Activated CD8-positive, alpha-beta T cell treated with anti-CD3 and anti-CD28 coated beads for 36 hours (primary cell): Measurements from ENCODE around the gene APBA3. TPM values are rescaled to one million over a fixed set of nuclear protein-coding genes. Genes with fewer than 3 reads are reported as not detected.
A peak's percentile ranks its signal among the peaks of the same experiment; 100 is the strongest.
"Not testable (repeated sequence)": the region's sequence is repeated elsewhere in the genome, so short reads cannot be mapped to it uniquely, and the experiment has no call there.

ENCODE experiments used
- ATAC-seq: fragments of 200-7000 bp; cut with Tn5 transposase; one replicate; pipeline ENCODE4 v1.10.0; 2021; ENCODE audit warnings: mild to moderate bottlenecking, moderate library complexity
- CTCF ChIA-PET: fragments of 350-600 bp; sonication (Branson Sonifier 250); formaldehyde crosslinking; loops from one replicate; lab custom pipeline; 2021; ENCODE audit warnings: antibody characterized with exemption; lab: Charles Lee
- POLR2A ChIA-PET: fragments of 350-600 bp; sonication (Branson Sonifier 250); formaldehyde crosslinking; loops from one replicate; lab custom pipeline; 2021; ENCODE audit warnings: antibody characterized with exemption; lab: Charles Lee
- DNase-seq: peaks from one replicate; pipeline ENCODE4 v3.0.0-alpha.2; 2020
- H3K27ac Mint-ChIP-seq: one replicate; pipeline ENCODE4 v1.8.0; 2021; ENCODE audit warnings: mild to moderate bottlenecking, mixed read lengths
- H3K27me3 Mint-ChIP-seq: one replicate; pipeline ENCODE4 v1.8.0; 2021; ENCODE audit warnings: mixed read lengths
- H3K36me3 Mint-ChIP-seq: one replicate; pipeline ENCODE4 v1.8.0; 2021; ENCODE audit warnings: low read depth, mixed read lengths
- H3K4me1 Mint-ChIP-seq: one replicate; pipeline ENCODE4 v1.8.0; 2021; ENCODE audit warnings: low read depth, mixed read lengths
- H3K4me3 Mint-ChIP-seq: one replicate; pipeline ENCODE4 v1.8.0; 2021; ENCODE audit warnings: mild to moderate bottlenecking, moderate library complexity, mixed read lengths
- H3K9me3 Mint-ChIP-seq: one replicate; pipeline ENCODE4 v1.8.0; 2021; ENCODE audit warnings: mixed read lengths
- intact Hi-C: fragments of 100-400 bp; cut with micrococcal nuclease; formaldehyde crosslinking; loops from one replicate; pipeline ENCODE4 v1.10.0; 2022
- total RNA-seq, 2 experiments: library from RNA; stranded (reverse); gene quantifications; one replicate each; pipeline ENCODE4 v1.2.3, GENCODE V29; 2021
- TF ChIP-seq, protein P1 (sequence below): fragments of 200-600 bp; IDR thresholded peaks from one replicate; pipeline ENCODE4 v1.8.0; 2022; ENCODE audit warnings: antibody characterized with exemption, mild to moderate bottlenecking

Gene APBA3
- total RNA-seq, 2 experiments from 2014 or later: 28.0 to 29.1 TPM

- no peaks in the 10 kb centered on the region for H3K27me3 Mint-ChIP-seq
- ChIA-PET CTCF (no interaction called here), POLR2A (no interaction called here)
- H3K4me1 Mint-ChIP-seq: peaks cover 14% of the 10 kb centered on the region
- ATAC-seq: no peak
- no peaks in the 10 kb centered on the region for H3K9me3 Mint-ChIP-seq
- TF ChIP-seq, protein P1, sequence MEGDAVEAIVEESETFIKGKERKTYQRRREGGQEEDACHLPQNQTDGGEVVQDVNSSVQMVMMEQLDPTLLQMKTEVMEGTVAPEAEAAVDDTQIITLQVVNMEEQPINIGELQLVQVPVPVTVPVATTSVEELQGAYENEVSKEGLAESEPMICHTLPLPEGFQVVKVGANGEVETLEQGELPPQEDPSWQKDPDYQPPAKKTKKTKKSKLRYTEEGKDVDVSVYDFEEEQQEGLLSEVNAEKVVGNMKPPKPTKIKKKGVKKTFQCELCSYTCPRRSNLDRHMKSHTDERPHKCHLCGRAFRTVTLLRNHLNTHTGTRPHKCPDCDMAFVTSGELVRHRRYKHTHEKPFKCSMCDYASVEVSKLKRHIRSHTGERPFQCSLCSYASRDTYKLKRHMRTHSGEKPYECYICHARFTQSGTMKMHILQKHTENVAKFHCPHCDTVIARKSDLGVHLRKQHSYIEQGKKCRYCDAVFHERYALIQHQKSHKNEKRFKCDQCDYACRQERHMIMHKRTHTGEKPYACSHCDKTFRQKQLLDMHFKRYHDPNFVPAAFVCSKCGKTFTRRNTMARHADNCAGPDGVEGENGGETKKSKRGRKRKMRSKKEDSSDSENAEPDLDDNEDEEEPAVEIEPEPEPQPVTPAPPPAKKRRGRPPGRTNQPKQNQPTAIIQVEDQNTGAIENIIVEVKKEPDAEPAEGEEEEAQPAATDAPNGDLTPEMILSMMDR: no peak
- no peak for DNase-seq
- intact Hi-C loops: loop anchor here (10.0 kb wide), 1 partner anchor 48 kb away; no protein-coding TSS in a partner anchor
- H3K27ac Mint-ChIP-seq: no peak overlapping the region
- peaks cover 12% of the 10 kb centered on the region for H3K36me3 Mint-ChIP-seq
- no peak overlapping the region for H3K4me3 Mint-ChIP-seq
Measured at GRCh38 chr19:3767050-3767449, 5.6 kb upstream of the APBA3 start.

GRCh38 chr19:3766520-3766919 lies 5.0 kb upstream of the APBA3 start:
- peak; percentile 39 for DNase-seq
- intact Hi-C loops: loop anchor here (10.0 kb wide), 1 partner anchor 48 kb away; no protein-coding TSS in a partner anchor
- ATAC-seq: no peak
- H3K36me3 Mint-ChIP-seq: peaks cover 12% of the 10 kb centered on the region
- H3K27ac Mint-ChIP-seq: peak overlapping the region; percentile 70
- no peaks in the 10 kb centered on the region for H3K9me3 Mint-ChIP-seq
- H3K4me3 Mint-ChIP-seq: no peak overlapping the region
- H3K27me3 Mint-ChIP-seq: no peaks in the 10 kb centered on the region
- ChIA-PET POLR2A (no interaction called here), CTCF (no interaction called here)
- peaks cover 19% of the 10 kb centered on the region for H3K4me1 Mint-ChIP-seq
- TF ChIP-seq, protein P1: no peak

GRCh38 chr19:3765757-3766156 lies 4.3 kb upstream of the APBA3 start:
- Mint-ChIP-seq H3K36me3 (peaks cover 17% of the 10 kb centered on the region), H3K4me1 (peaks cover 22% of the 10 kb centered on the region)
- CTCF ChIA-PET, H3K9me3 Mint-ChIP-seq, POLR2A ChIA-PET, H3K27ac Mint-ChIP-seq, H3K27me3 Mint-ChIP-seq, ATAC-seq, DNase-seq, H3K4me3 Mint-ChIP-seq: not testable (repeated sequence)
- intact Hi-C loops: loop anchor here (10.0 kb wide), 1 partner anchor 49 kb away; no protein-coding TSS in a partner anchor

GRCh38 chr19:3765121-3765520 lies 3.6 kb upstream of the APBA3 start:
- TF ChIP-seq, protein P1: no peak
- Mint-ChIP-seq H3K27me3 (no peaks in the 10 kb centered on the region), H3K36me3 (peaks cover 17% of the 10 kb centered on the region), H3K27ac (no peak overlapping the region), H3K4me3 (no peak overlapping the region), H3K4me1 (peaks cover 27% of the 10 kb centered on the region), H3K9me3 (no peaks in the 10 kb centered on the region)
- ATAC-seq (no peak), DNase-seq (no peak)
- CTCF ChIA-PET: no interaction called here
- intact Hi-C loops: loop anchor here (10.0 kb wide), 1 partner anchor 50 kb away; no protein-coding TSS in a partner anchor
- POLR2A ChIA-PET: no interaction called here

DNA sequence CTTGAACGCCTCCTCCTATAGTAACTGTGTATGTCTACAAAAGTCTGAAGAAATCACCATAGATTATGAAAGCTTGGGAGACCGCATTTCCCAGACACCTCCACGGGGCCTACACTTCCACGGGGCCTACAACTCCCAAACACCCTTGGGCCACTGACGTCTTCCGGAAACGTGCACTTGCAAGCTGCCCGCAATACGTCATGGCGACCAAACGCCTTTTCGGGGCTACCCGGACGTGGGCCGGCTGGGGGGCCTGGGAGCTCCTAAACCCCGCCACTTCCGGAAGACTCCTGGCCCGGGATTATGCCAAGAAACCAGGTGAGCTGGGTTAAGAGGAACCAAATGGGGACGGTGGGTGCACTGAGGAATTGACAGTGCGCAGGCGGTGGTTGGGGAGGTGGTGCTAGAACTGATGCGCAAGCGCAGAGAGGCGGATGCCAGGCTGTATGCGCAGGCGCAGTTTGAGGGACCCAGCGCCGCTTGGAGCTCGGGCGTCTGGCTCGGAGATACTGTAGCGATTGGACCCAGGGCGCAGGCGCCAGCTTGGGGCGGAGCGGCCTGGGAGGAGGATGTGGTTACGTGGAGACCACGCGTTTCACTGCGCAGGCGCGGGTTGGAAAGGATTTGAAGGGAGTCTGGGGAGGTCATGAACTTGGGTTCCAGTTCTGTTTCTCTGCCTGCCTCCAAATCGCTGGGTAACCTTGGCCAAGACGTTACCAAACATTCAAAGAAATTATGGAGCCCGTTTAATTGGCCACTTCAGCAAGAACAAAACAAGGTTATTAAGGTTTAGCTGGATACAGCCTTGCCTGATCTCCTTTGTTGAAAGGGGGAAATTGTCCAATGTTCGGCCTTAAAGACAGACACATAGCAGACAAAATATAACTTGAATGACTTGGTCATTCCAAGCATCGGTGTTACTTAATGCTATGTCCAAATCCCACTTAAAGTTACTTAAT lies 1.3 kb upstream of the APBA3 start, which contains the start of gene MRPL54:
Gene MRPL54 (plus strand): TSS at position 182 of the 959 bp plus-strand sequence. CDS start 19 bp downstream, at position 201.
- Mint-ChIP-seq H3K27ac (peak within 1 kb of the TSS; percentile 99), H3K9me3 (no peaks in the 10 kb centered on the region), H3K27me3 (no peaks in the 10 kb centered on the region), H3K36me3 (peaks cover 22% of the 10 kb centered on the region), H3K4me3 (peak within 1 kb of the TSS; percentile 99), H3K4me1 (peaks cover 39% of the 10 kb centered on the region)
- CTCF ChIA-PET: interaction anchor here (0.7 to 6.5 kb wide), 14 partner anchors 18 to 637 kb away, joined by 3 to 39 read pairs (median 4); partner anchors contain the start of genes EEF2 and SH3GL1
- TF ChIP-seq, protein P1: no peak
- peak; percentile 87 for ATAC-seq
- intact Hi-C loops: loop anchor here (10.0 kb wide), 1 partner anchor 52 kb away; no protein-coding TSS in a partner anchor
- DNase-seq: peak; percentile 99
- POLR2A ChIA-PET: interaction anchor here (0.6 to 2.3 kb wide), 14 partner anchors 11 to 575 kb away, joined by 3 to 10 read pairs (median 4); partner anchors contain the start of genes EEF2 and STAP2
